GM23248 (cell line): ENCODE results near the gene IL6.

Source experiments
- EZH2 ChIP-seq: fragments of 200-600 bp; sonication (generic); IDR thresholded peaks from 2 replicates; pipeline ENCODE4 v1.6.1; 2018; ENCODE audit warnings: antibody characterized with exemption, mild to moderate bottlenecking; ENCODE audit not compliant: insufficient read depth, poor library complexity, severe bottlenecking
- EZH2phosphoT487 ChIP-seq: fragments of 200-600 bp; sonication (generic); IDR thresholded peaks from 2 replicates; pipeline ENCODE4 v1.6.1; 2018; ENCODE audit warnings: antibody characterized with exemption, moderate library complexity, mild to moderate bottlenecking, low read depth; ENCODE audit not compliant: insufficient read depth

- TF ChIP-seq EZH2 (no peak), EZH2phosphoT487 (no peak)
Measured at GRCh38 chr7:22781230-22781711, 54.3 kb downstream of the IL6 start.
